HG03196 (cell line): ENCODE data around the gene ELAC1.
"Not testable (repeated sequence)": the region's sequence is repeated elsewhere in the genome, so short reads cannot be mapped to it uniquely, and the experiment has no call there.

Source experiments
- ATAC-seq: cut with Tn5 transposase; IDR thresholded peaks from one replicate; pipeline ENCODE4 v1.9.1; 2021; ENCODE audit not compliant: unreplicated experiment

ELAC1 gene, protein sequence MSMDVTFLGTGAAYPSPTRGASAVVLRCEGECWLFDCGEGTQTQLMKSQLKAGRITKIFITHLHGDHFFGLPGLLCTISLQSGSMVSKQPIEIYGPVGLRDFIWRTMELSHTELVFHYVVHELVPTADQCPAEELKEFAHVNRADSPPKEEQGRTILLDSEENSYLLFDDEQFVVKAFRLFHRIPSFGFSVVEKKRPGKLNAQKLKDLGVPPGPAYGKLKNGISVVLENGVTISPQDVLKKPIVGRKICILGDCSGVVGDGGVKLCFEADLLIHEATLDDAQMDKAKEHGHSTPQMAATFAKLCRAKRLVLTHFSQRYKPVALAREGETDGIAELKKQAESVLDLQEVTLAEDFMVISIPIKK

DNA sequence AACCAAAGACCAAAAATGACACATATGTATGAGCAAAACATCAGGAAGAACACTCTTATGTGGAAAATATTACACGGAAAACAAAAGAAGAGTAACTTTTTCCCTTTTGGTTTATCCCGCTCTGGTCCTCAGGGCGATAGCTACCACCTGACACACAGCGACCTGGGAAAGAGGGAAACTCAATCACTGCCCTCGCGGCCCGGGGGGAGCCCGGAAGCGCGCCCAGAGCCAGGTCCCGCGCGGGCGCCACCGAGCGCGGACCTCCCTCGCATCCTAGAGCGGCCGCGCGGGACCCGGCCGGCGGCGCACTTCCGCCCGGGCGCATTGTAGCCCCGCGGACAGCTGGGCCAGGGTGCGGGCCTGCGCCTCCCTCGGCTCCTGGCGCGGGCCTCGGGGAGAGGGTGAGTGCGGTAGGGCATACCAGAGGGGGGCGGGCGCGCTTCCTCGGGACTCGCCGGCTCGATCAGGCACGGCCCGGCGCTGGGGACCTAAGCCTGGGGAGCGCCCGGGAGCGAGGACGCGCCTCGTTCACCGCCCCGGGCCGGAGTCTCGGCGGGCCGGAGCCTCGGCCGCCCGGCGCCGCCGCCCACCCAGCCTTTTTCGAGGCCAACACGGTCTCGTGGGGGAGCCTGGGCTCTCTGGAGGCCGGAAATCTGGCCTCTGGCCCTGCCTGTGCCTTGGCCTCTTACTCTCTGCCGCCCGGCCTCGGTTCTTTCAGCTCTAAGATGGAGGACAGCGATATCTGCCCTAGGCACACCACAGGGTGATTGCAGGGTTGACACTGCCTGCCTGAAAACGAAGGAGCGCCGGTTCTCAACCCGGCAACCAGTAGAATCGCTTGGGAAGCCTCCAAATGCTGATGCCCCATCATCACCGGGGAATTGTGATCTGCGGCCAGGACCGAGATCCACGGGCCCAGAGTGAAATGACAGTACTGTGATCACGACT, at the start of gene ELAC1:
TSS of gene ELAC1 (plus strand) at position 327 of the 948 bp plus-strand sequence. CDS start 6,365 bp downstream, outside the sequence.
- ATAC-seq: peak; percentile 95

DNA sequence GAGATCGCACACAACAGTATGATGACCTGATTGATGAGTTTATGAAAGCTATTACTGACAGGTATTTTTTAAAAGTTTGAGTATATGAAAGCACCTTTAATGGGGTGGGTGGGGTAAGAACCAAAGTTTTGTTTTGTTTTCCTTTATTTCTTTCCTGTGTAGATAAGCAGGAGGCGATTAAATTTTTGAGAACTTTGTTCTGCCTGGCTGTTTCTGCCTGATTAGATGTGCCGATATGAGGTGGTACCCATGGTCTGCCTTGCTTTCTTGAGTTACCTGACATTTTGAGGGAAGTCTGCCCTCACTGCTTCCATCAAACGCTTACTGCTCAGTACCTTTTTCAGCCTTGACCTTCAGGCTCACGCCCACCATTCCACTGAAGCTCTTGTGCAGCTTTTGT, 49.7 kb upstream of the ELAC1 start:
- no peak for ATAC-seq

DNA sequence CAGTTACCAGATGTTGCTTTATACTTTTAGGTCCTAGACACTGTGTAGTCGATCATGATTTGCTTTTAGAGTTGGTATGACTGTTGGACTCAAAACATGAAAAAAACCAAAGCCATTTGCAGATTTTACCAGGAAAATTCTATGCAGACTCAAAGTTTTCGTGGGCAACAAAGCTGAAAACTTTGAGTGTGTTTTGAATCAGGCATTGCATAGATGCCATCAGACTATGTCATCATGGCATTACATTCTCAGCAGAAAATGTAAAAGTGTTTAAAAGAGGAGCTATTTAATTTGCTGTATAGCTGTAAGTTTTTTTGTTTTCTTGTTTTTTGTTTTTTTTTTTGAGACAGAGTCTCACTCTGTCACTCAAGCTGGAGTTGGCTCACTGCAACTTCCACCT, 43.5 kb upstream of the ELAC1 start:
- no peak for ATAC-seq

DNA sequence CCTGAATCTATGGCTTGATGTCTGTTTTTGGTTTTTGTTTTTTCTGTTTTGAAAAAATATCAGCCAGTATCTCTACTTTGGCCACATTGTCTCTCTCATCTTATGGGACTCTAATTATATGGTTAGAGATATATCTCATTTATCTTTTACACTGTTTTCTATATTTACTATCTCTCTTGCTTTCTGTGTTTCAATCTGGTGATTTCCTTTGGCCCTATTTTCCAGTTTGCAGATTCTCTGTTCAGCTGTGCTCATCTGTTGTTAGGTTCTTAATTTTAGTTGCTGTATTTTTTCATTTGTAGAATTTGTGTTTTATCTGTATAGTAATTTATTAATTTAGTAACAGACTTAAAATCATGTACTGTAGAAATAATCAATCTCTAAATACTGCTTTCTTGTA, 41.3 kb upstream of the ELAC1 start:
- no peak for ATAC-seq

DNA sequence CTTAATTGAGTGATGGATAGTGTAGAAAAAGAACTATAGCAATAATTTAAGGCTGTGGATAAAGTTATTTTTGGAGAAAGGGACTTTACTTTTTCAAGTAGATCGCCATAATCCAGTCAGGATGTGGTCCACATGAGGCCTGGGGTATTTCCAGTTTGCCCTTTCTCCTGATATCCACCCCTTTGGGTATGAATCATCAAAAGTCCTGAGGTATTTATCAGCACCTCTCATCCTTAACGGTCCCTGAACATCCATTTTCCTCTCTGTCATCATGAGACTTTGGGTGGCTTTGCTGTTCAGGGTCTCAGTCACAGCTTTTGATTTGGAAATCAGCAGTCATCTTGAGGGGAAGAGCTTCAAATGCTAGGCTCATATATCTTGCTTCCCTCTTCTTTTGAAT, 39.3 kb upstream of the ELAC1 start:
- ATAC-seq: no peak

DNA sequence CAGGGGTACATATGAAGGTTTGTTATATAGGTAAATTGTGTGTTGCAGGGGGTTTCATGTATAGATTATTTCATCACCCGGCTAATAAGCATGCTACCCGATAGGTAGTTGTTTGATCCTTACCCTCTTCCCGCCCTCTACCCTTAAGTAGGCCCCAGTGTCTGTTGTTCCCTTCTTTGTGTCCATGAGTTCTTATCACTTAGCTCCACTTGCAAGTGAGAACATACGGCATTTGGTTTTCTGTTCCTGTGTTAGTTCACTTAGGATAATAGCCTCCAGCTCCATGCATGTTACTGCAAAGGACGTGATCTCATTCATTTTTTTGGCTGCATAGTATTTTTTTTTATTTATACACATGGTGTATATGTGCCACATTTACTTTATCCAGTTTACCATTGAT, 34.2 kb upstream of the ELAC1 start:
- ATAC-seq: no peak

DNA sequence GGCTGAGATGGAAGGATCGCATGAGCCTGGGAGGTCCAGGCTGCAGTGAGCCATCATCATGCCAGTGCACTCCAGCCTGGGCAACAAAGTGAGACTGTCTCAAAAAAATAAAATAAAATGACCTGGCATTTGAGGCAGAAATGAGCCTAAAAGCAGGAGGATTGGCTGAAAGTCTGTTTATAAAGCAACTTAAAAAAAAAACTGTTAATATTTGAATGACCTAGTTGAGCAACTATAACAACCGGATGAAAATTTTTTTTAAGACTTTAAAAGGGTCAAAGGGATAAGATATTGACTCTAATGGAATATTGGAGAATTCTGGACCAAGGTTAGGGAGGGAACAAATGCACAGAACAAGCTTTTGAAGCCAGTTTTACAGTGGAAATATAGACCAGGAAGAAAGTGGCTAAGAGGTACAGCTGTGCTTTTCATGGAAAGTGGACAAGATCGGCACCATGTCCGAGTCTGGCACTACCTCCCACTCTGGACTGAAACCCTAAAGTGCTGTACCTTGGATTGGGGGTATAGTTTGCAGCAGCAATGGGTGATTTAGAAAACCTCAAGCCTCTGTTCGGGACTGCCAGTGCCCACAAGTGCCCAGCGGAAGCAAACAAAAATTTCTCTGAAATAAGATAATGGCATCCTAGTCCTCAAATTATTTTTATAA, 33.2 kb upstream of the ELAC1 start:
- no peak for ATAC-seq

DNA sequence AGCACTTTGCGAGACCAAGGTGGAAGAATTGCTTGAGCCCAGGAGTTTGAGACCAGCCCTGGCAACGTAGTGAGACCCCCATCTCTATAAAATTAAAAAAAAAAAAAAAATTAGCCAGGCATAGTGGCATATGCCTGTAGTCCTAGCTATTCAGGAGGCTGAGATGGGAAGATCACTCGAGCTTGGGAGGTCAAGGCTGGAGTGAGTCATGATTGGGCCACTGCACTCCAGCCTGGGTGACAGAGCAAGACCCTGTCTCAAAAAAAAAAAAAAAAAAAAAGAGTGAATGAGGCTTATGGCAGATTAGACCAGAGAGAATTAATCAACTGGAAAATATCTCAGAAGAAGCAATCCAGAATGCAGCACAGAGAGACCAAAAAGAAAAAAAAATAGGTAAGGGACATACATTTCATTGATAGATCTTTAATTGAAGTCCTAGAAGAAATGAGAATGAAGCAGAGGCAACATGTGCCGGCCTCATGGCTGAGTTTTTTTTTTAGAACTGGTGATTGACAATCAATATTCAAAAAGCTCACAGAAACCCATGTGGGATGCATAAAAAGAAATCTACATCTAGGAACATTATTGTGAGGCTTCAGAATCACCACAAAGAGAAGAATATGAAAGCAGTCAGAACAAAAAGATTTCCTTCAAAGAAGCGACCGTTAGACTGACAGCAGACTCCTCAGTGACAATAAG, 32.2 kb upstream of the ELAC1 start:
- ATAC-seq: no peak

DNA sequence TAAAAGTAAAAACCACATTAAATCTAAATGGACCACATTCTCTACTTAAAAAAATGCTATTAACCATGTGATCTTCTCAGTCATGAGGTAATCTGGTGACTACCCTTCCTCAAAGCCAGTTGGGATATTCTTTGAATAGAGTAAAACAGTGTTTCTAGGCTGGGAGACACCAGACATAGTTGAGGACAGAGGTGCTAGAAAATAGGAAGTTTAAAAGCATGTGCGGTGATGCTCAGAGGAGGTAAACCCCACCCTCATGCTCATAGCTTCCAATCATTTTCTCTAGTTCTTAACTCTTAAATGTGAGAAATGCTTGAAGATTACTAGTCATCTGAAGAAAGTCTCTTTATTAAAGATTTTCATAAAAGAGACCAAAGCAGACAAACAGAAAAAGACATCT, 30.7 kb upstream of the ELAC1 start:
- ATAC-seq: no peak

DNA sequence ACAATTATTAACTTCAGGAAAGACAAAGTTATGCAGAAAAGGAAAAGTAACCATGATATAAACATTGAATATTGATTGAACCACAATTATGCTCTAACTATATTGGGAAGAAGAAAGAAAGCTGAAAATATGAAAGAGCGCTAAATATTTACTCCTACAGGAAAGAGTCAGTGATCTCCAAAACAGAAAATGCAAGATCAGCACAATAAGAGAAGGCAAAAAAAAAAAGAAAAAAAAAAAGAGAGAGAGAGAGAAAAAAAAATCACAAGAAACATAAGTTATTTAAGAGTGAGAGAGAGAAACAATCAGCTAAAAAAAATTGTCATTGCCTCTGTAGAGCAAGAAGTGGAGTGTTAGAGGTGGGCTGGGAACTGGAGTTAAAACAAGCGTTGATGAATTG, 28.9 kb upstream of the ELAC1 start:
- no peak for ATAC-seq

DNA sequence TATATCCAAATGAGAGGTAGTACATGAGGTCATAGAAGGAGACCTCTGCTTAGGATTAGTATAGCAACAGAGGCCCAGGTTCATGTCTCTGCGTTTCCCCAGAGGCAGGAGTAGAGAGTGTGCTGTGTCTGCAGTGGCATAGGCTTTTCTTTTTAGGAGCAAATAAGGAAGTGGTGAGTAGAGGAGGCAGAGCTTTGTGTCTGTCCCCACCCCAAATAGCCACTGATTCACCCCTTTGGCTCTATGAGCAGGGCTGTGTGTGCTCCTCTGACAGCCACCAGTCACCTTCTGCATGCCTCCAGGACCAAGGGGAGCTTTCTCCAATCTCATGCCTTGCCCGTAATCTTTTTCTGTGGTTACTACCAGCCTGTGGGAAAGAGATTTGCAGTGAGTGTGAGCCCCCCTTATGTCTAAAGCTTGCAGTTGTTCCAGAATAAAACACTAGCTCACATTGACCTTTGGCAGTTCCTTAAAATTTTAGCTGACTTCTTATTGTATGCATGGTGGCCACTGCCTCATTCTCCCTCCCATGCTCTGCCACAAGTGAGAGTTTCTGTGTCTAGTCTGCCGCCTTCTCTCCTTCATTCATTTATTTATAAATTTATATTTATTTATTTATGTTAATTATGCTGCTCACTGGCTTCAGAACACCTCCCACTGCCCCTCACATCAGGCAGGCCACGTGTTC, 23.5 kb upstream of the ELAC1 start:
- no peak for ATAC-seq

DNA sequence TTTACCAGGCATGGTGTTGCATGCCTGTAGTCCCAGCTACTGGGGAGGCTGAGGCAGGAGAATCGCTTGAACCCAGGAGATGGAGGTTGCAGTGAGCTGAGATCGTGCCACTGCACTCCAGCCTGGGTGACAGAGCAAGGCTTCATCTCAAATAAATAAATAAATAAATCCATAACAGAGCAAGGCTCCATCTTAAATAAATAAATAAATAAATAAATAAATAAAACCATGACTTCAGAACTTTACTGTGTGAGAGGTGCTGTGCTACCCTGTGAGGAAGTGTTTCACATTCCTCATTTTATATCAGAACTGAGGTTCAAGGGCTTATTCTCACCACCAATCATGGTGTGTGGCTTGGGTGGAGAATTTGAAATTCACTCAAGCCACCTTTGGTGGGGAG, 21.9 kb upstream of the ELAC1 start:
- not testable (repeated sequence) for ATAC-seq

DNA sequence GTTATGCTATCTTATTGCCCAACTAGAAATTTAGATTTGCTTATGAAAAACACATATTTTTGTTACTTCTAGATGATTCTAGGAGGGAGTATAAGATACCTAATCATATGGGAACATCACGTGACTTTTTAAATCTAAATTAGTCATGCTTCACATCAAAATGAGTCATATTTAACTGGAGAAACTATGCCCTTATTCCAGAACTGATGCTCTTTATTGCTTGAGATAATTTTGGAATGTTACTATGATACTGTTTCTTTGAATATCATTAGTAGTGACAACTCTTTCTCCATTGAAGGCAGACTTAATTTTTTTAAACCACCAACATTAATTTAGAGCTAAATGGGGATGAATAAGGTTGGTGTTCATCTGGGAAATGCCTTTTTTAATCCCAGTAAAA, 19.9 kb upstream of the ELAC1 start:
- ATAC-seq: no peak

DNA sequence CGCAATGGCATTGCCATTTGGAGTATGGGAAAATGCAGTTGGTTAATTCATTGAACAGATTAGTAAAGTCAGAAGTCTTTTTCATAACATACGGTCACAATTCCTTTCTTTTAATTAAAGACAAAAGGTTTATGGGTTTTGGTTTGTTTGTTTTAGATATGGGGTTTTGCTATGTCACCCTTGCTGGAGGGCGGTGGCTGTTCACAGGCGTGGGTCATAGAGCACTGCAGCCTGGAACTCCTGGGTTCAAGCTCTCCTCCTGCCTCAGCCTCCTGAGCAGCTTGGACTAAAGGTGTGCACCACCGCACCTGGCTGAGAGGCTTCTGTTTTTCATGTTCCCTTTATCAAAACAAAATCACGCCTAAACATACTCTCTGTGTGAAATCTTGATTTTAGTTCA, 18.7 kb upstream of the ELAC1 start:
- ATAC-seq: no peak

DNA sequence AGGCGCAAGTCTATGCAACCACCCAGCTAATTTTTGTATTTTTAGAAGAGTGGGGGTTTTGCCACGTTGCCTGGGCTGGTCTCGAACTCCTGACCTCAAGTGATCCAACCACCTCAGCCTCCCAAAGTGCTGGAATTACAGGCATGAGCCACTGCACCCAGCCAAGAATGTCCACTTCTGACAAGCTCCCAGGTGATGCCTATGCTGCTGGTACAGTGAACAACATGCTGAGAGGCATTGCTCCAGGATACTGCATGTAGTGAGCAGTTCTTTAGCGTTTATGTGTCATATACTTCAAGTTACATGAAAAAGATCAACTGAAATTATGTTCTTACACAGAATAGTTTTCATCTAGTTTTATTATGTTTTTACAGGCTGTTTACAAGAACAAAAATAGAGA, 17.2 kb upstream of the ELAC1 start:
- no peak for ATAC-seq

DNA sequence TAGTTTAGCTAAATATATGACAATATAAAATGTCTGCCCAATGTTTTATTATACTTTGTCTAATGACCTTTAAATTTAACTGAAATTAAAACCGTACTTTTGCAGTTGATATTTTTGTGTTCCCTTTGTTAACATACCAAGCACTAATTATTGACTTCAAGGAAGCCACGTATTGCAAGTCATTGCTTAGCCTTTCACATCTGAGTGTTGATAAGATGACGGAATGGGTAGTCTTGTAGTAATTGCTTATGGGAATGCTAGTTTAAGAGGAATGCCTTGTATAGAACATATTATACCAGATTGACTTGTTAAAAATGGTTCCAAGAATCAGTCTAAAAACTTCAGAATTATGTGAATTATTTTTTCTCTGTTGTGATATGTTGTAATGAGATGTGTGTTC, 14.0 kb upstream of the ELAC1 start:
- ATAC-seq: no peak

DNA sequence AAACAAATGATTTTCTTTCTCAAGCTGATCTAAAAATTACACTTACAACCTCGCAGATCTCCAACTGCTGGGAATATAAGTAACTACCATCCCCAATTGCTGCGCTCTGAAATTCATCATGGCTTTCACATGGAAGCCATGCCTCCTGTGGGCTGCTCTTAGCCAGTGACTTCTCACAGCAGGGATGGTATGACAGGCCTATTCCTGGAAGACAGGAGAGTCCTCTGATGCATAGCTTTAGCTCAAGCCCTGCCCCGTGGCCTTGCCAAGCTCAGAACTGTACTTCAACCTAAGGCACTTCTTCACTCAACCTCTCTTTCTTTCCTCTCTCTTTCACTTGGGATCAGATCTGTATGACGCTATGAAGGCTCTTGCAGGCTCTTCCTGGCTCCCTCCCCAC, 12.6 kb upstream of the ELAC1 start:
- ATAC-seq: no peak

DNA sequence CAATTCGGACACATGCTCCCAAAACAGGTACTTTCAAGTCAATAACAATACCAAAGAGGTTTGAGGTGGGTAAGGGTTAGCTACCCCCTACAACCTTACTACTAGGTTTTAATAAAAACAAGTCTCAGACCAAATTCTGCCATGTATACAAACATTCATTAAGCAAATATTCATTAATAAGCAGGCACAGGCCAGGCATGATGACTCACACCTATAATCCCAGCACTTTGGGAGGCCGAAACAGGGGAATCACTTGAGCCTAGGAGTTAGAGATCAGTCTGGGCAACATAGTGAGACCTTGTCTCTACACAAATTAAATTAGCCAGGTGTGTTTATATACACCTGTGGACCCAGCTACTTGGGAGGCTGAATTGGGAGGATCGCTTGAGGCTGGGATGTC, 11.7 kb upstream of the ELAC1 start:
- no peak for ATAC-seq

DNA sequence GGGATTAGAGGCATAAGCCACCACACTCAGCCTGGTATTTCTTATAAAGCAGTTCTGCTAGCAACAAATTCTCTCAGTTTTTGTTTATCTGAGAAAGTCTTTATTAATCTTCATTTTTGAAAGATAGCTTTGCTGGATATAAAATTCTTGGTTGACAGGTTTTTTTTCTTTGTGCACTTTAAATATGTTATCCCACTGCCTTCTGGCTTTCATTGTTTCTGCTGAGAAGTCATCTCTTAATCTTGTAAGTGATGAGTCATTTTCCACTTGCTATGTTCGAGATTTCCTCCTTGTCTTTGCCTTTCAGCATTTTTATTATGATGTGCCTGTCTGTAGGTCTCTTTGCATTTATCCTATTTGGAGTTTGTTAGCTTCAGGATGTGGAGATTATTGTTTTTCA, 5.9 kb upstream of the ELAC1 start:
- ATAC-seq: no peak

DNA sequence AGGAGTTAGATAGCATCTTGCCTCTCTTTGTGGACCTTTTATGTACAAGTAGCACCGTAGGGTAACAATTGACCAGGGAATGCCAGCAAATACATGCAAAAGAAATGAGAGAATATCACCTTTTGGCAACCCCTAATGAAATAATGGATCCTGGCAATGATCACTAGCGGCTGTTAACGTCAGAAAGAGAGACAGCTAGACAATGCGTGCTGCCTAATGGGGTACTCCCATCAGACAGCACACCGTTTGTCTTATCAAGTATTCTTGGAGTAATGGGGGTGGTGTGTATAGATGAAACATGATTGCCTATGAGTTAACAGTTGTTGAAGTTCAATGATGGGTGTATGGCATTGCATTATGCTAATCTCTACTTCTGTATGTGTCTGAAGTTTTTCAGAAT, 1.6 kb downstream of the ELAC1 start:
- no peak for ATAC-seq
